IPS DF 4.7 (cell line): ENCODE measurements around the gene BSX.

ENCODE experiments used
- DNase-seq: peaks from one replicate; pipeline ENCODE4 v3.0.0-alpha.2; 2013; ENCODE audit warnings: low spot score; ENCODE audit errors: extremely low read depth

The BSX gene

DNA sequence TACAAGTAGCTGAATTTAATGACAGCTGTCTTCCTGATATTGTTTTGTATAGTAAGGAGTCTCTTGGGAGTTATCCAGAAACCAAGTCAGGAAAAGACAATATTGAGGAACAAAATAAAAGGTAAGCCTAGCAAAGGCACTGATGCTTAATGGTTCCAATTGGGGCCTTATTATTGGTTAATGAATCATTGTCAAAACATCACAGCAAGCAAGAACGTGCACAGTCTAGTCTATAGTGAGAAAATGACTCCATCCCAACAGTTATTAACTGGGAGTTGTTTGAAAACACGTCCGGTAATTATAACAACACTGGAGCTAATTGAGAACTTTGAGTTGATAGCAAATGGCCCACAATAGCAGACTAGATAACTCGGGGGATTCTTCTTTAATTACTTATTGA is 17.7 kb downstream of the BSX start:
- no peak for DNase-seq

- DNase-seq, result no peak
Observed at GRCh38 chr11:122954455-122954854, 27.2 kb downstream of the BSX start.

DNA sequence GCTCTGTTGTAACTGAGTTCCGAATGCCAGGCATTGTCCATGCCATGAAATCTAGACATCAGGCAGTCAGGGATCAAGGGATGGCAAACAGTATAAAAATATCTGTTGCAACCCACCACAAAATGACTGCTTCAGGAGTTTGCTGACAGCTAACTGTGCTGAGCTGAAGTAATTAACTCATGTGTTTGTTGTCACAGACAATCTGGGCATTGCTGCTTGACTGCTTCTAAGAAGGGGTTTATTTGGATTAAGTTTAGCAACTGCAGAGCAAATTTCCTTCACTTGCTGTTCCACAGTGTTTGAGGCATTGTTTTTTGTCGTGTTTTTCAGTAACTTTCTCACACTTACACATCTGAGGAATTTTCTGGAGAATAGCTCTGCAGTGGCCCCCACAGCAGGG is 30.4 kb downstream of the BSX start:
- no peak for DNase-seq

- no peak for DNase-seq
Observed at GRCh38 chr11:122938557-122938956, 43.1 kb downstream of the BSX start.

DNA sequence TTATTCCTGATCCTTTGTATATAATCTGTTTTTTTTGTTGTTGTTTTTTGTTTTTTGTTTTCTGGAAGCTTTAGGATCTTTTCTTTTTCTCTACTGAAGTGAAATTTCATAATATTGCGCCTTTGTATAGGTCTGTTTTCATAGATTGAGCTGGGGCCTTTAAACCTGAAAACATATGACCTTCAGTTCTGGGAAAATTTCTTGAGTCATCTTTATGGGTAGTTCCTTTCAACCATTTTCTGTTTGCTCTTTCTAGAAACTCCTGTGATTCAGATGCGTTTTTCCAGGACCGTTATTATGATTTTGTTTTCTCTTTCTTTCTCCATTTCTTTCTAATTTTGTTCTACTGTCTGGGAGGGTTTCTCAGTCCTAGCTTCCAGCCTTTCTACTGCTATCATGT is 43.7 kb downstream of the BSX start:
- DNase-seq, result no peak

DNA sequence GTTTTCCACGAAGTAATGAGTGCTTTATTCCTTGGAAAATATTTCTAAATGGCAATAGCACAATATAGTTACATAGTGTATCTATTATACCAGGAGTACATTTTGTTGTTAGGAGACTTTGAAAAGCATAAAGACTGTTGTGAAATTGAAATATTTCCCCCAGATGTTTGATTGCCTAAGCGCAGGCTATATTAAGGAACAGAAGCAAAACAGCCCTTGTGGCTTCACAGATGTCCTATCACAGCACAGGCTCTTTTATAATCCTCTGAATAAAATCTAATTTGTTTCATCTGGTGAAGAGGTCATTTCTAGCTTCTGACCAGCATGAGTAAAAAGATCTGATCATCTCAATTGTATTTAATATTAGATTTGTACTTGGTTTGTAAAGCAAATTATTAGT is 48.2 kb downstream of the BSX start:
- DNase-seq, result no peak

DNA sequence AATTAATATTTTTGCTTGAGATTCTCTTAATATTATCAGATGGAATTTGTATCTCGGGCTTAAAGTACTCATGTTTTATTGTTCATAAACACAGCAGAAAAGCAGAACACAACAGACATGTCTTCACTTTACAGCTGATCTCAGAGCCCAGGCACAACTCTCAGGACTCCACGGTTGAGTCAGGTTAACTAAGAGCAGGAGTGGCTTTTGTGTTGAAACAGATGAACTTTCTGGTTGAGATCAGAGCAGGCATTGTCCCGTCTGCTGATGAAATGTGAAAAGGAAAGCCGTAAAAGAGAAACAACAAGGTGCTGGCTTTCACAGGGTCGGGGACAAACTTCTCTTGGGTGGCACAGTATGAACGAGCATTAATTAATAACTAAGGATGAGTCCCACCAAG is 50.1 kb downstream of the BSX start:
- DNase-seq, result no peak
